NK-92 treated with Interleukin-12 subunit alpha and Interleukin-12 subunit beta, amount 100 ng/mL, for 24 hours (cell line): ENCODE data around the gene PEX11G.

Experiments
- DNase-seq: peaks from one replicate; lab custom pipeline; 2025; lab: John Stamatoyannopoulos, UW

Gene PEX11G

GRCh38 chr19:7521551-7522071, 32.8 kb upstream of the PEX11G start:
- no peak for DNase-seq

- DNase-seq = no peak
Observed at GRCh38 chr19:7520131-7521051, 31.6 kb upstream of the PEX11G start.

GRCh38 chr19:7519361-7520130, 30.7 kb upstream of the PEX11G start:
- DNase-seq = no peak

GRCh38 chr19:7516878-7517277, 28.0 kb upstream of the PEX11G start:
- DNase-seq = no peak

GRCh38 chr19:7516333-7516732, 27.5 kb upstream of the PEX11G start:
- DNase-seq = no peak

GRCh38 chr19:7515645-7516151, 26.9 kb upstream of the PEX11G start, which contains the start of gene ZNF358:
Gene ZNF358, plus strand, starts transcription at chr19:7516103. Its CDS starts 3,140 bp downstream, at chr19:7519243.
- no peak for DNase-seq

- DNase-seq = no peak
Observed at GRCh38 chr19:7515110-7515644, 26.3 kb upstream of the PEX11G start.

- no peak for DNase-seq
Observed at GRCh38 chr19:7513809-7514642, 25.2 kb upstream of the PEX11G start.

- no peak for DNase-seq
Observed at GRCh38 chr19:7512400-7512851, 23.6 kb upstream of the PEX11G start.

- no peak for DNase-seq
Observed at GRCh38 chr19:7509625-7510024, 20.8 kb upstream of the PEX11G start.

- DNase-seq = no peak
Observed at GRCh38 chr19:7507884-7508283, 19.0 kb upstream of the PEX11G start.

- no peak for DNase-seq
Observed at GRCh38 chr19:7506385-7507328, 17.8 kb upstream of the PEX11G start.

GRCh38 chr19:7505682-7506384, 17.0 kb upstream of the PEX11G start:
- DNase-seq = no peak

GRCh38 chr19:7505288-7505681, 16.4 kb upstream of the PEX11G start:
- no peak for DNase-seq

GRCh38 chr19:7504684-7505083, 15.8 kb upstream of the PEX11G start:
- DNase-seq = no peak

GRCh38 chr19:7502552-7502951, 13.7 kb upstream of the PEX11G start:
- no peak for DNase-seq

- DNase-seq = no peak
Observed at GRCh38 chr19:7500811-7501450, 12.1 kb upstream of the PEX11G start.

GRCh38 chr19:7497292-7497691, 8.5 kb upstream of the PEX11G start:
- DNase-seq = no peak
